Neuronal stem cell (in vitro differentiated cells): ENCODE measurements around the gene JAG2.

Source experiments
- DNase-seq: peaks from one replicate; pipeline ENCODE4 v3.0.0-alpha.2; 2013; ENCODE audit warnings: low spot score
- H2AFZ ChIP-seq: one replicate; pipeline ENCODE4 v1.6.1; 2013; ENCODE audit warnings: mild to moderate bottlenecking, low read length, inconsistent platforms
- H2AK5ac ChIP-seq: 2 replicates; pipeline ENCODE4 v1.6.1; 2013; ENCODE audit warnings: low read depth, mild to moderate bottlenecking, inconsistent platforms, low read length, moderate library complexity, mixed read lengths
- H2BK120ac ChIP-seq: 2 replicates; pipeline ENCODE4 v1.6.1; 2013; ENCODE audit warnings: low read depth, mild to moderate bottlenecking, inconsistent platforms, low read length, moderate library complexity, mixed read lengths
- H2BK12ac ChIP-seq: one replicate; pipeline ENCODE4 v1.6.1; 2013; ENCODE audit warnings: low read length, inconsistent platforms
- H2BK15ac ChIP-seq: 2 replicates; pipeline ENCODE4 v1.6.1; 2013; ENCODE audit warnings: mild to moderate bottlenecking, low read length, inconsistent platforms, mixed read lengths
- H2BK5ac ChIP-seq: one replicate; pipeline ENCODE4 v1.6.1; 2013; ENCODE audit warnings: inconsistent platforms, mild to moderate bottlenecking, low read length, moderate library complexity
- H3K14ac ChIP-seq: one replicate; pipeline ENCODE4 v1.6.1; 2013; ENCODE audit warnings: low read length, inconsistent platforms
- H3K18ac ChIP-seq: 2 replicates; pipeline ENCODE4 v1.6.1; 2013; ENCODE audit warnings: low read length, inconsistent platforms
- H3K23ac ChIP-seq: 2 replicates; pipeline ENCODE4 v1.6.1; 2013; ENCODE audit warnings: low read depth, mild to moderate bottlenecking, mixed read lengths, low read length, inconsistent platforms; ENCODE audit not compliant: poor library complexity
- H3K27ac ChIP-seq: replicated peaks from 3 replicates; pipeline ENCODE4 v1.5.1; 2013; ENCODE audit warnings: low read length, inconsistent platforms
- H3K27me3 ChIP-seq, 3 experiments: 2 replicates each; pipeline ENCODE4 v1.6.1; 2013; ENCODE audit warnings: low read length in 3 of 3, mild to moderate bottlenecking in 2 of 3, inconsistent platforms in 1 of 3, low read depth in 1 of 3, mixed read lengths in 1 of 3, moderate library complexity in 1 of 3; ENCODE audit not compliant: control insufficient read depth in 3 of 3, insufficient read depth in 3 of 3
- H3K36me3 ChIP-seq, 2 donors: replicated peaks in 1 of 2; 2 replicates each; pipeline ENCODE4 v1.6.1; 2013; ENCODE audit warnings: low read length in 2 of 2; ENCODE audit not compliant: control insufficient read depth in 2 of 2, insufficient read depth in 2 of 2
- H3K4ac ChIP-seq: 2 replicates; pipeline ENCODE4 v1.6.1; 2013; ENCODE audit warnings: inconsistent platforms, mild to moderate bottlenecking, low read length, moderate library complexity
- H3K4me1 ChIP-seq, 2 donors: 1 replicate in 1 of 2; 2 replicates in 1 of 2; pipeline ENCODE4 v1.6.1; 2013; ENCODE audit warnings: low read length in 2 of 2, low read depth in 1 of 2; ENCODE audit not compliant: control insufficient read depth in 2 of 2, insufficient read depth in 1 of 2
- H3K4me2 ChIP-seq: one replicate; pipeline ENCODE4 v1.6.1; 2013; ENCODE audit warnings: mild to moderate bottlenecking, low read length, inconsistent platforms; ENCODE audit not compliant: insufficient read depth, poor library complexity, severe bottlenecking
- H3K4me3 ChIP-seq, 2 donors: 2 replicates each; pipeline ENCODE4 v1.5.1; 2013; ENCODE audit warnings: low read length in 2 of 2, mild to moderate bottlenecking in 2 of 2, inconsistent platforms in 1 of 2, moderate library complexity in 1 of 2
- H3K79me1 ChIP-seq: one replicate; pipeline ENCODE4 v1.6.1; 2013; ENCODE audit warnings: low read depth, mild to moderate bottlenecking, inconsistent platforms, low read length, moderate library complexity
- H3K9ac ChIP-seq: one replicate; pipeline ENCODE4 v1.6.1; 2013; ENCODE audit warnings: mild to moderate bottlenecking, low read depth, low read length, inconsistent platforms; ENCODE audit not compliant: poor library complexity
- H3K9me3 ChIP-seq, 2 donors: replicated peaks in 1 of 2; 2 replicates each; pipeline versions ENCODE3 to v1.6.1; 2013; ENCODE audit warnings: low read length in 2 of 2, mild to moderate bottlenecking in 2 of 2, inconsistent platforms in 1 of 2, low read depth in 1 of 2, mixed read lengths in 1 of 2, moderate library complexity in 1 of 2; ENCODE audit not compliant: control insufficient read depth in 2 of 2, insufficient read depth in 1 of 2
- H4K8ac ChIP-seq: one replicate; pipeline ENCODE4 v1.6.1; 2013; ENCODE audit warnings: low read depth, mild to moderate bottlenecking, inconsistent platforms, low read length, moderate library complexity
- H4K91ac ChIP-seq: one replicate; pipeline ENCODE4 v1.6.1; 2013; ENCODE audit warnings: low read length, low read depth, mild to moderate bottlenecking, inconsistent platforms; ENCODE audit not compliant: poor library complexity
- WGBS, 2 donors: extraction: QIAGEN DNeasy Blood & Tissue Kit; methylation state at CpG; one replicate each; pipeline ENCODE4 v1.1.7; 2013; ENCODE audit warnings: missing lambda C conversion rate in 2 of 2, mixed read lengths in 1 of 2; ENCODE audit not compliant: insufficient read length in 2 of 2, insufficient replicate concordance in 1 of 2; ENCODE audit errors: extremely low coverage in 2 of 2; 5-methylcytosine and 5-hydroxymethylcytosine counted together

The JAG2 gene

GRCh38 chr14:105205673-105206208 lies 37.2 kb upstream of the JAG2 start:
- no CpG with 5 or more reads among the region's 12 CpGs for WGBS, 2 donors
- H2BK12ac ChIP-seq = peak overlapping the region; percentile 22

GRCh38 chr14:105204931-105205672 lies 36.5 kb upstream of the JAG2 start:
- peaks cover 3% of the 10 kb centered on the region for H3K79me1 ChIP-seq
- no CpG with 5 or more reads among the region's 21 CpGs for WGBS, 2 donors

More at GRCh38 chr14:105205673-105206208, 37.2 kb upstream of the JAG2 start:
- no peak for DNase-seq
- Histone ChIP-seq H4K8ac (no peak overlapping the region), H2BK15ac (no peak overlapping the region), H2BK5ac (peak overlapping the region; percentile 39), H3K4me1 (peaks cover 11 to 15% of the 10 kb centered on the region in 2 donors), H3K4ac (no peak overlapping the region), H3K9me3 (peaks cover 0 to 2% of the 10 kb centered on the region in 2 donors), H2BK120ac (no peak overlapping the region), H3K14ac (peak overlapping the region; percentile 99), H3K36me3 (peaks cover 3 to 5% of the 10 kb centered on the region in 2 donors), H3K4me3 (no peak overlapping the region), H2AFZ (no peak overlapping the region), H3K23ac (peak overlapping the region; percentile 73), H2AK5ac (peak overlapping the region; percentile 81), H3K27ac (no peak overlapping the region), H4K91ac (no peak overlapping the region), H3K18ac (peak overlapping the region; percentile 89), H3K79me1 (peaks cover 3% of the 10 kb centered on the region), H3K9ac (peak overlapping the region; percentile 60), H3K27me3 (no peaks in the 10 kb centered on the region), H3K4me2 (no peak overlapping the region)

GRCh38 chr14:105204206-105204930 lies 35.8 kb upstream of the JAG2 start:
- Histone ChIP-seq H3K9me3 (peaks cover 0 to 2% of the 10 kb centered on the region in 2 donors), H2BK120ac (no peak overlapping the region), H4K91ac (no peak overlapping the region), H3K4ac (peak overlapping the region; percentile 53), H2BK12ac (peak overlapping the region; percentile 11), H2AK5ac (no peak overlapping the region), H2BK5ac (peak overlapping the region; percentile 60), H3K27me3 (peaks cover 0 to 2% (median 0%) of the 10 kb centered on the region in 3 experiments), H3K23ac (peak overlapping the region; percentile 81), H3K9ac (peak overlapping the region; percentile 44), H3K14ac (peak overlapping the region; percentile 71), H3K18ac (peak overlapping the region; percentile 80), H3K4me1 (peaks cover 11 to 22% of the 10 kb centered on the region in 2 donors), H3K4me3 (peak overlapping the region in 1 of 2 donors; percentile 59), H3K4me2 (no peak overlapping the region), H4K8ac (peak overlapping the region; percentile 23), H3K36me3 (no peaks in the 10 kb centered on the region), H3K27ac (no peak overlapping the region), H3K79me1 (peaks cover 3% of the 10 kb centered on the region), H2AFZ (no peak overlapping the region), H2BK15ac (peak overlapping the region; percentile 58)
- no peak for DNase-seq
- WGBS, 2 donors = no CpG with 5 or more reads among the region's 24 CpGs

More at GRCh38 chr14:105204931-105205672, 36.5 kb upstream of the JAG2 start:
- no peak overlapping the region for H2BK12ac ChIP-seq
- peak overlapping the region; percentile 58 for H2BK15ac ChIP-seq
- no peak overlapping the region for H3K4me3 ChIP-seq
- no peak overlapping the region for H3K4ac ChIP-seq
- H4K91ac ChIP-seq = no peak overlapping the region
- H3K23ac ChIP-seq = peak overlapping the region; percentile 73
- H3K27ac ChIP-seq = no peak overlapping the region
- H2BK5ac ChIP-seq = peak overlapping the region; percentile 39
- no peaks in the 10 kb centered on the region for H3K27me3 ChIP-seq
- no peak overlapping the region for H3K4me2 ChIP-seq
- DNase-seq = no peak
- H3K9ac ChIP-seq = peak overlapping the region; percentile 60
- H2AFZ ChIP-seq = no peak overlapping the region
- peak overlapping the region; percentile 71 for H3K14ac ChIP-seq
- peaks cover 11 to 21% of the 10 kb centered on the region in 2 donors for H3K4me1 ChIP-seq
- H2AK5ac ChIP-seq = peak overlapping the region; percentile 81
- H2BK120ac ChIP-seq = no peak overlapping the region
- H3K9me3 ChIP-seq = peaks cover 0 to 2% of the 10 kb centered on the region in 2 donors
- H3K36me3 ChIP-seq = peaks cover 1 to 3% of the 10 kb centered on the region in 2 donors
- H3K18ac ChIP-seq = peak overlapping the region; percentile 89
- H4K8ac ChIP-seq = no peak overlapping the region
